Measurements from ENCODE around the gene IFI44.

DNA sequence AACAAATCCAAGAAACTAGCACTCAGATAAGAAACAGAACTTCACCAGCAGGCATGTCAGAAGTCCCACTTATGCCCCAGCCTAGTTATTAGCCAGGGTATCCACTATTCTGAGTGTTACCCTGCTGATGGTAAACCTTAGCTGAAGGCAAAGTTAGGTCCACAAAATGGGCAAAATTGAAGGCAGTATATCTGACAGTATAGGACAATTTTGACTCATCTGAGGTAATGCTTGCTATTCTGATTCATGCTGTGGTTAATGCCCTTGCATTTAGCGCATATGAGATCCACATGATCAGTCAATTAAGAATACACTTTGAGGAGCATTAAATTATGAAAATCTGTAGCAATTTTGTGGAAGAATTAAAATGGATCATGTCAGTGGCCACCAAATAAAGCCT is 15.1 kb downstream of the IFI44 start:
- TF ChIP-seq CTCF (conservative IDR thresholded peaks at IDR 0.05; ENCODE audit: low read depth in 2 of 2) (no peak), EZH2phosphoT487 (IDR thresholded peaks at IDR 0.05; ENCODE audit: unreplicated experiment) (no peak), REST (IDR thresholded peaks at IDR 0.05; ENCODE audit: unreplicated experiment) (no peak), POLR2AphosphoS5 (IDR thresholded peaks at IDR 0.05; ENCODE audit: low read depth) (no peak), CREB1 (CRISPR knock-in tag; IDR thresholded peaks at IDR 0.05; ENCODE audit: low read depth) (no peak)

Data from GM23338 (cell line).